ENCODE results near the gene BCL2L14.

DNA sequence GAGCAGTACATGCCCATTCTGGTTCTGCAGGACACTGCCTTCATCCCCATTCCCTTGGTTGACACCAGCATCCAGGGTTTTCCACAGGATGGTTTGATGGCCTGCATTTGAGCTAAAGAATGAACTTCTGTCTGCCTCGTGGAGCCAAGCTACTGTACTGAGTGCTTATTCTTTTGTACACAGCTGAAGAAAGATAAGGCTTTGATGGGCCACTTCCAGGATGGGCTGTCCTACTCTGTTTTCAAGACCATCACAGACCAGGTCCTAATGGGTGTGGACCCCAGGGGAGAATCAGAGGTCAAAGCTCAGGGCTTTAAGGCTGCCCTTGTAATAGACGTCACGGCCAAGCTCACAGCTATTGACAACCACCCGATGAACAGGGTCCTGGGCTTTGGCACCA, 23.7 kb downstream of the BCL2L14 start:
- TF ChIP-seq YY1 (IDR thresholded peaks at IDR 0.05; ENCODE audit: insufficient read depth, insufficient read length) (no peak), ZNF274 (IDR thresholded peaks at IDR 0.05; ENCODE audit: low read depth, low read length) (no peak)
